Tibial artery (tissue), 4 donors: ENCODE measurements around the gene PREP.

Source experiments
- DNase-seq, 2 donors: peaks; one replicate each; pipeline ENCODE4 v3.0.0-alpha.2; 2019
- H3K27ac ChIP-seq, 2 donors: fragments of 200-600 bp; sonication (generic) in 1 of 2; 1 replicate in 1 of 2; 2 replicates in 1 of 2; pipeline ENCODE4 v1.5.1; 2018 to 2019; ENCODE audit warnings: mild to moderate bottlenecking in 1 of 2
- H3K27me3 ChIP-seq, 2 donors: fragments of 200-600 bp; sonication (generic) in 1 of 2; one replicate each; pipeline versions ENCODE4 v1.5.1 to v1.6.0; 2016 to 2019
- H3K36me3 ChIP-seq, 3 donors: fragments of 200-600 bp; sonication (generic) in 2 of 3; one replicate each; pipeline ENCODE4 v1.5.1; 2016 to 2019; ENCODE audit warnings: mild to moderate bottlenecking in 2 of 3
- H3K4me1 ChIP-seq, 4 donors: fragments of 200-600 bp; sonication (generic) in 2 of 4; 1 replicate in 3 of 4; 2 replicates in 1 of 4; pipeline ENCODE4 v1.5.1; 2016 to 2019
- H3K4me3 ChIP-seq, 2 donors: fragments of 200-600 bp; sonication (generic) in 1 of 2; 1 replicate in 1 of 2; 2 replicates in 1 of 2; pipeline ENCODE4 v1.5.1; 2018 to 2019; ENCODE audit warnings: mild to moderate bottlenecking in 2 of 2
- H3K9me3 ChIP-seq, 3 donors: fragments of 200-600 bp; sonication (generic) in 1 of 3; one replicate each; pipeline ENCODE4 v1.5.1; 2016 to 2019
- intact Hi-C: fragments of 100-400 bp; cut with DNase I; formaldehyde crosslinking; loops from one replicate; pipeline ENCODE4 v1.15.0; 2023; ENCODE audit warnings: low total_unique reads
- TF ChIP-seq, protein P1 (sequence below), 2 experiments: fragments of 200-600 bp in 1 of 2; fragments of 450-650 bp in 1 of 2; IDR thresholded peaks; one replicate each; pipeline ENCODE4 v1.5.1; 2017 to 2019; ENCODE audit warnings: antibody characterized with exemption in 2 of 2, mild to moderate bottlenecking in 1 of 2, moderate library complexity in 1 of 2

Gene PREP

DNA sequence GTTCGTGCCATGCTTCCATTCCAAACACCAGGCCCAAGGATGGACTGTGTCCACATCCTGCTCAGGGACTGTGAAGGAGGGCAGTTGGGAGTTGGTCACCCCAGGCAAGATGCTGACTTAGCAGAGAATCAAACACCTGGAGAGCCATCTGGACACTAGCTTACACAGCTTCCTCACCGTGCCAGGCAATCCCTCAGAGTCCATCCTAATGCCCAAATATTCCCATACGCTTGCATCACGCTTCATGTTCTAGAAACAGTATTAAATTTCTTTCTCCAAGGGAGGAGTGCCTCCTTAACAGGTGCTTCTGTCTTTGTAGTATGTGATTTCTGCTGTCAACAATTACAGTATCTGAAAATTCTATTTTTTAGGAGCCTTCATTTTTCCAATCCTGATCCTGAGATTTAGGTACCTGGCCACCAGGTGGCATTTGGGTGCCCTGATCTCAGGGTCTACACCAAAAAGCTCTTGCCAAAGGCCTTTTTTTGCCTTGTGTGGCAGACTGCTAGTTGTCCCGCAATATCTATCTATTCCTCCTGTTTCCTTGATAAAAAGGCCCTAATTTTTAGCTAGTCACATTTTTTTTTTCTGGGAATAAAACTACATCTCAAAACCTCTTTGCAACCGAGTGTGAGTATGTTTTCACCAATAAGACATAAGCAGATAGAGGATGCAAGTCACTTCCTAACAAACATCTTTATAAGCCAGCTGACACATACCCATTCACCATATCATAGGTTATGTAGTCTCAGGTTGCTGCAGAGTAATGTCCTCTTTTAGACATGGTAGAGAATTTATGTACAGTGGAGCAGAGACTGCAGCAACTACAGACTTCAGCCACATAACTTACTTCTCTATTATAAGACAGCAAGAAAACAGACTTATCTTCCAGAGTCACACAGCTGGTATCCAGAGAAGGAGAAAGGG lies 85.0 kb downstream of the PREP start:
- Histone ChIP-seq H3K4me1 (no peaks in the 10 kb centered on the region), H3K4me3 (no peak overlapping the region), H3K9me3 (no peaks in the 10 kb centered on the region), H3K27ac (no peak overlapping the region), H3K36me3 (peaks cover 4 to 22% (median 6%) of the 10 kb centered on the region in 3 donors), H3K27me3 (no peaks in the 10 kb centered on the region)
- no peak for DNase-seq
- TF ChIP-seq, protein P1, sequence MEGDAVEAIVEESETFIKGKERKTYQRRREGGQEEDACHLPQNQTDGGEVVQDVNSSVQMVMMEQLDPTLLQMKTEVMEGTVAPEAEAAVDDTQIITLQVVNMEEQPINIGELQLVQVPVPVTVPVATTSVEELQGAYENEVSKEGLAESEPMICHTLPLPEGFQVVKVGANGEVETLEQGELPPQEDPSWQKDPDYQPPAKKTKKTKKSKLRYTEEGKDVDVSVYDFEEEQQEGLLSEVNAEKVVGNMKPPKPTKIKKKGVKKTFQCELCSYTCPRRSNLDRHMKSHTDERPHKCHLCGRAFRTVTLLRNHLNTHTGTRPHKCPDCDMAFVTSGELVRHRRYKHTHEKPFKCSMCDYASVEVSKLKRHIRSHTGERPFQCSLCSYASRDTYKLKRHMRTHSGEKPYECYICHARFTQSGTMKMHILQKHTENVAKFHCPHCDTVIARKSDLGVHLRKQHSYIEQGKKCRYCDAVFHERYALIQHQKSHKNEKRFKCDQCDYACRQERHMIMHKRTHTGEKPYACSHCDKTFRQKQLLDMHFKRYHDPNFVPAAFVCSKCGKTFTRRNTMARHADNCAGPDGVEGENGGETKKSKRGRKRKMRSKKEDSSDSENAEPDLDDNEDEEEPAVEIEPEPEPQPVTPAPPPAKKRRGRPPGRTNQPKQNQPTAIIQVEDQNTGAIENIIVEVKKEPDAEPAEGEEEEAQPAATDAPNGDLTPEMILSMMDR (IDR thresholded peaks at IDR 0.05) = peak in 1 of 2 experiments; percentile 3
- intact Hi-C loops = no loop called here

DNA sequence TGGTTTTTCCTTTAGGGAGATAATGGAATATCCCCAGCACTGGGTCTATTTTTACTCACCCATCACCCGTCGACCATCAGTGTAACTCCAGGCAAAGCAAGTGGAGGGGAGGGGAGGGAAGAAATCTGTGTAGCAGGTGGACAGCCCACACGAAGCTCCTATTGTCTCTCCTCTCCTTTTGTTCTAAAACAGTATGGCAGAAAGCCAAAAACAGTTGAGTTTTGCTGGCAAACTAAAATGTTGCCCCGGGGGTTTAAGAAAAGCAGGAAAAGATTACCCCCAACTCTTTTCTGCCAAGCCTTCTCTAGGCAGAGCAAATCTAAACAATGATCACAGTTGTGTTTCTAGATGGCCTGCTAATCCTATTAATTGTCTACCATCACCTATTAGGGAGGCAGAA lies 89.7 kb downstream of the PREP start:
- H3K4me3 ChIP-seq = no peak overlapping the region
- TF ChIP-seq, protein P1 (IDR thresholded peaks at IDR 0.05) = no peak

GRCh38 chr6:105310947-105311346 lies 91.9 kb downstream of the PREP start:
- peaks cover 0 to 19% (median 12%) of the 10 kb centered on the region in 3 donors for H3K36me3 ChIP-seq
- TF ChIP-seq, protein P1 (IDR thresholded peaks at IDR 0.05) = no peak
- H3K27me3 ChIP-seq = no peaks in the 10 kb centered on the region
- no peak for DNase-seq
- H3K27ac ChIP-seq = no peak overlapping the region
- no peaks in the 10 kb centered on the region for H3K9me3 ChIP-seq
- intact Hi-C loops = no loop called here
- no peaks in the 10 kb centered on the region for H3K4me1 ChIP-seq
- no peak overlapping the region for H3K4me3 ChIP-seq

More for the DNA sequence above, 89.7 kb downstream of the PREP start:
- Histone ChIP-seq H3K27me3 (no peaks in the 10 kb centered on the region), H3K4me1 (no peaks in the 10 kb centered on the region), H3K27ac (no peak overlapping the region), H3K36me3 (peaks cover 0 to 10% (median 5%) of the 10 kb centered on the region in 3 donors), H3K9me3 (no peaks in the 10 kb centered on the region)
- DNase-seq = no peak
- intact Hi-C loops = no loop called here

DNA sequence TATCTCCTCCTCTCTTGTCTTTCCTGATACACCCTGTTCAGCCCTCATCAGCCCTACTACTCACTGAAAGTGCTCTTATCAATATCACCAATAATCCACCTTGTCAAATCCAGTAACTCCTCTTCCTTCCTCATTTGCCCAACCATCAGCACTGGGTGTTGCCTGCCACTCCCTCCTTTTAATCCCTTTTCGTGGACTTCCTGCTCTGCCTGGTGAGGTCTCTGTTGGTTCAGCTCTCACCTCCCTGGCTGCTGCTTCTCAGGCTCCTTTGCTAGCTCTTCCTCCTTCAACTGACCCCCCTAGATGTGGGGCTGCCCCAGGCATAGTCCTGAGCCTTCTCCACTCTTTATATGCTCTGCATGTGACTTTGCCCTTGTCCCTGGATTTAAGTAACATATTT lies 92.5 kb downstream of the PREP start:
- H3K9me3 ChIP-seq = no peaks in the 10 kb centered on the region
- no peak overlapping the region for H3K27ac ChIP-seq
- H3K36me3 ChIP-seq = peaks cover 0 to 19% (median 12%) of the 10 kb centered on the region in 3 donors
- no peak for DNase-seq
- no peaks in the 10 kb centered on the region for H3K4me1 ChIP-seq
- TF ChIP-seq, protein P1 (IDR thresholded peaks at IDR 0.05) = no peak
- no peak overlapping the region for H3K4me3 ChIP-seq
- no peaks in the 10 kb centered on the region for H3K27me3 ChIP-seq
- intact Hi-C loops = no loop called here

DNA sequence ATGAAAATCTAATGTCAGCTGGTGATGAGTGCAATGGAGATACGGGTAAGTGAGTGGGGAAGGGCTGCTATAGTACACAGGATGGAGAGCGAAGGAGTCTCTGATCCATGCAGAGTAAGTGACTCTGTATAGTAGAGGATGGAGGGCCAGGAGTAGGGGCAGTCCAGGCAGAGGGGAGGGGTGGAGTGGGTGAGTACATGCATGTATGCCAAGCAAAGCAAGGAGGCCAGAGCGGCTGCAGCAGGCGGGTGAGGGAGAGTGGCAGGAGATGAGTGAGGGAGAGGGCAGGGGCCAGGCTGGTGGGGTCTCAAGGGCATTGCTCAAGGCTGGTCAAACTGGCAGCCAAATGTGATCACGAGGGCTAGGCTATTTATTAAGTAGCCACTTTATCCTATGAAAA lies 94.0 kb downstream of the PREP start:
- TF ChIP-seq, protein P1 (IDR thresholded peaks at IDR 0.05) = no peak
- no peak for DNase-seq
- peaks cover 0 to 19% (median 12%) of the 10 kb centered on the region in 3 donors for H3K36me3 ChIP-seq
- intact Hi-C loops = no loop called here
- no peaks in the 10 kb centered on the region for H3K4me1 ChIP-seq
- H3K4me3 ChIP-seq = no peak overlapping the region
- no peaks in the 10 kb centered on the region for H3K9me3 ChIP-seq
- H3K27ac ChIP-seq = no peak overlapping the region
- H3K27me3 ChIP-seq = no peaks in the 10 kb centered on the region
